Measurements from ENCODE around the gene MVB12B.
A peak's percentile ranks its signal among the peaks of the same experiment; 100 is the strongest.

Gene MVB12B

GRCh38 chr9:126435105-126435504 lies 108.5 kb downstream of the MVB12B start:
- no peak for DNase-seq

GRCh38 chr9:126435626-126436025 lies 109.0 kb downstream of the MVB12B start:
- DNase-seq: no peak

- no peak for DNase-seq
Observed at GRCh38 chr9:126436545-126437267, 110.1 kb downstream of the MVB12B start.

GRCh38 chr9:126437268-126437666 lies 110.6 kb downstream of the MVB12B start:
- DNase-seq: no peak

GRCh38 chr9:126437701-126438100 lies 111.1 kb downstream of the MVB12B start:
- DNase-seq: no peak

- peak; percentile 71 for DNase-seq
Observed at GRCh38 chr9:126438741-126439401, 112.2 kb downstream of the MVB12B start.

- no peak for DNase-seq
Observed at GRCh38 chr9:126439402-126439765, 112.8 kb downstream of the MVB12B start.

- peak; percentile 83 for DNase-seq
Observed at GRCh38 chr9:126439883-126440653, 113.4 kb downstream of the MVB12B start.

GRCh38 chr9:126440940-126441339 lies 114.3 kb downstream of the MVB12B start:
- DNase-seq: no peak

GRCh38 chr9:126442636-126443035 lies 116.0 kb downstream of the MVB12B start:
- no peak for DNase-seq

- no peak for DNase-seq
Observed at GRCh38 chr9:126443144-126443543, 116.5 kb downstream of the MVB12B start.

GRCh38 chr9:126448136-126448535 lies 121.5 kb downstream of the MVB12B start:
- no peak for DNase-seq

GRCh38 chr9:126448865-126449577 lies 122.4 kb downstream of the MVB12B start:
- DNase-seq: no peak

- peak; percentile 97 for DNase-seq
Observed at GRCh38 chr9:126449725-126450667, 123.4 kb downstream of the MVB12B start.

- no peak for DNase-seq
Observed at GRCh38 chr9:126450668-126451205, 124.1 kb downstream of the MVB12B start.

- DNase-seq: no peak
Observed at GRCh38 chr9:126451316-126451885, 124.8 kb downstream of the MVB12B start.

GRCh38 chr9:126452106-126452505 lies 125.5 kb downstream of the MVB12B start:
- no peak for DNase-seq

- no peak for DNase-seq
Observed at GRCh38 chr9:126453156-126453963, 126.7 kb downstream of the MVB12B start.

- no peak for DNase-seq
Observed at GRCh38 chr9:126454215-126454614, 127.6 kb downstream of the MVB12B start.

- no peak for DNase-seq
Observed at GRCh38 chr9:126454795-126455194, 128.2 kb downstream of the MVB12B start.
